IMR-90 (cell line): ENCODE data around the gene ZNF546. TPM values are rescaled to one million over a fixed set of nuclear protein-coding genes. Genes with fewer than 3 reads are reported as not detected.

ENCODE experiments used
- ATAC-seq: fragments of 200-7000 bp; cut with Tn5 transposase; 2 replicates; pipeline ENCODE4 v1.9.1; 2020; ENCODE audit warnings: low read depth, mild to moderate bottlenecking, moderate library complexity
- BruUV-seq: library from RNA; stranded (reverse); fragments of 400-500 nt; replicated peaks from 2 replicates; lab custom pipeline; 2021; lab: Mats Ljungman, UMichigan
- CTCF ChIA-PET: fragments of 300-600 bp; formaldehyde crosslinking; extraction: SDS; loops from one replicate; lab custom pipeline; 2021; ENCODE audit warnings: antibody characterized with exemption; lab: Yijun Ruan, JAX
- POLR2A ChIA-PET: fragments of 300-600 bp; sonication (Branson Sonifier 250); formaldehyde crosslinking; loops from one replicate; lab custom pipeline; 2022; ENCODE audit warnings: antibody characterized with exemption; ENCODE audit not compliant: unreplicated experiment; lab: Charles Lee
- DNase-seq: peaks from one replicate; pipeline ENCODE4 v3.0.0; 2013
- H2AFZ ChIP-seq: replicated peaks from 2 replicates; pipeline ENCODE3; 2013; ENCODE audit warnings: low read length, mild to moderate bottlenecking; ENCODE audit not compliant: poor library complexity
- H2AK5ac ChIP-seq: 2 replicates; pipeline ENCODE4 v1.6.1; 2013; ENCODE audit warnings: low read depth, low read length, inconsistent platforms
- H2AK9ac ChIP-seq: replicated peaks from 2 replicates; pipeline ENCODE3; 2013; ENCODE audit warnings: mild to moderate bottlenecking, low read depth, low read length, moderate library complexity; ENCODE audit not compliant: poor library complexity
- H2BK120ac ChIP-seq: 2 replicates; pipeline ENCODE4 v1.6.1; 2013; ENCODE audit warnings: low read depth, low read length, inconsistent platforms
- H2BK15ac ChIP-seq: 3 replicates; pipeline ENCODE4 v1.6.1; 2013; ENCODE audit warnings: low read depth, low read length, inconsistent platforms
- H2BK20ac ChIP-seq: 2 replicates; pipeline ENCODE4 v1.6.1; 2013; ENCODE audit warnings: low read depth, mild to moderate bottlenecking, inconsistent platforms, low read length, moderate library complexity
- H2BK5ac ChIP-seq: 2 replicates; pipeline ENCODE4 v1.6.1; 2013; ENCODE audit warnings: mild to moderate bottlenecking, low read depth, low read length, inconsistent platforms; ENCODE audit not compliant: poor library complexity, severe bottlenecking
- H3K14ac ChIP-seq: replicated peaks from 2 replicates; pipeline ENCODE4 v1.6.1; 2013; ENCODE audit warnings: low read depth, low read length, inconsistent platforms
- H3K18ac ChIP-seq: 2 replicates; pipeline ENCODE4 v1.6.1; 2013; ENCODE audit warnings: low read depth, low read length, control low read depth
- H3K23ac ChIP-seq: 2 replicates; pipeline ENCODE4 v1.6.1; 2013; ENCODE audit warnings: low read depth, low read length, inconsistent platforms
- H3K27ac ChIP-seq: 2 replicates; pipeline ENCODE4 v1.5.1; 2013; ENCODE audit warnings: mild to moderate bottlenecking, control low read depth, low read length; ENCODE audit not compliant: insufficient read depth
- H3K27me3 ChIP-seq: 2 replicates; pipeline ENCODE4 v1.6.1; 2013; ENCODE audit warnings: low read length; ENCODE audit not compliant: control insufficient read depth, insufficient read depth
- H3K36me3 ChIP-seq: 2 replicates; pipeline ENCODE4 v1.6.1; 2013; ENCODE audit warnings: low read length, mixed read lengths; ENCODE audit not compliant: control insufficient read depth, insufficient read depth
- H3K4ac ChIP-seq: 2 replicates; pipeline ENCODE4 v1.6.1; 2013; ENCODE audit warnings: low read depth, low read length, inconsistent platforms
- H3K4me1 ChIP-seq: 2 replicates; pipeline ENCODE4 v1.6.1; 2013; ENCODE audit warnings: low read length, mixed read lengths; ENCODE audit not compliant: control insufficient read depth, insufficient read depth
- H3K4me2 ChIP-seq: 2 replicates; pipeline ENCODE4 v1.6.1; 2013; ENCODE audit warnings: low read depth, mild to moderate bottlenecking, control low read depth, low read length, moderate library complexity
- H3K4me3 ChIP-seq: 2 replicates; pipeline ENCODE4 v1.5.1; 2013; ENCODE audit warnings: low read depth, mild to moderate bottlenecking, control low read depth, low read length, moderate library complexity; ENCODE audit not compliant: insufficient read depth
- H3K56ac ChIP-seq: 2 replicates; pipeline ENCODE4 v1.6.1; 2013; ENCODE audit warnings: low read length, inconsistent platforms; ENCODE audit not compliant: insufficient read depth; ENCODE audit errors: extremely low read depth
- H3K79me1 ChIP-seq, 2 experiments: 2 replicates each; pipeline ENCODE4 v1.6.1; 2013; ENCODE audit warnings: low read length in 2 of 2, inconsistent platforms in 1 of 2, low read depth in 1 of 2
- H3K9ac ChIP-seq: 2 replicates; pipeline ENCODE4 v1.6.1; 2013; ENCODE audit warnings: low read depth, low read length, control low read depth
- H3K9me1 ChIP-seq: 2 replicates; pipeline ENCODE4 v1.6.1; 2013; ENCODE audit warnings: low read length, inconsistent platforms; ENCODE audit not compliant: insufficient read depth
- H3K9me3 ChIP-seq: 2 replicates; pipeline ENCODE4 v1.6.1; 2013; ENCODE audit warnings: low read length; ENCODE audit not compliant: control insufficient read depth, insufficient read depth
- H4K20me1 ChIP-seq: 2 replicates; pipeline ENCODE4 v1.6.1; 2013; ENCODE audit warnings: low read length, inconsistent platforms; ENCODE audit not compliant: insufficient read depth
- H4K5ac ChIP-seq: 2 replicates; pipeline ENCODE4 v1.6.1; 2013; ENCODE audit warnings: mild to moderate bottlenecking, low read depth, low read length, control low read depth
- H4K8ac ChIP-seq, 2 experiments: 2 replicates each; pipeline ENCODE4 v1.6.1; 2013; ENCODE audit warnings: low read depth in 2 of 2, low read length in 2 of 2, control low read depth in 1 of 2, inconsistent platforms in 1 of 2
- H4K91ac ChIP-seq: 2 replicates; pipeline ENCODE4 v1.6.1; 2013; ENCODE audit warnings: low read depth, low read length, inconsistent platforms; ENCODE audit not compliant: insufficient read depth
- CEBPB ChIP-seq: IDR thresholded peaks from 2 replicates; pipeline ENCODE4 v1.6.1; 2012; ENCODE audit warnings: low read depth, low read length, improper control_type of control experiment
- CHD1 ChIP-seq: IDR thresholded peaks from 2 replicates; pipeline ENCODE4 v1.6.1; 2012; ENCODE audit warnings: low read depth, low read length, improper control_type of control experiment
- WGBS, 2 experiments: methylation state at CpG; one replicate each; pipeline versions ENCODE4 v1.1.5 to v1.1.7; 2013; ENCODE audit warnings: missing lambda C conversion rate in 2 of 2; ENCODE audit not compliant: insufficient read length in 1 of 2; ENCODE audit errors: extremely low coverage in 2 of 2; 5-methylcytosine and 5-hydroxymethylcytosine counted together
- dilution Hi-C: fragments of 300-500 bp; cut with HindIII; formaldehyde crosslinking; loops from one replicate; pipeline ENCODE4 v1.14.3; 2018; ENCODE audit warnings: low sequenced_read_pairs; ENCODE audit not compliant: unreplicated experiment
- in situ Hi-C: fragments of 300-500 bp; cut with MboI; formaldehyde crosslinking; loops from 3 replicates; pipeline ENCODE4 v1.14.3; 2019; ENCODE audit warnings: low sequenced_read_pairs, inconsistent platforms, mixed read lengths
- intact Hi-C: fragments of 100-400 bp; cut with micrococcal nuclease; formaldehyde crosslinking; loops from 2 replicates; pipeline ENCODE4 v1.10.0; 2022
- polyA plus RNA-seq, 3 experiments: library from polyadenylated mRNA; depleted of rRNA; stranded (reverse); fragments of >200 nt; gene quantifications; 2 replicates each; pipeline ENCODE4 v1.2.3, GENCODE V29; 2012; ENCODE audit warnings: low replicate concordance in 1 of 3
- total RNA-seq: library from RNA; depleted of rRNA; stranded (reverse); fragments of >200 nt; gene quantifications from 2 replicates; pipeline ENCODE4 v1.2.3, GENCODE V29; 2012

The ZNF546 gene
- total and polyA plus RNA-seq, 2 of the 4 experiments (the other 2 are of a cell fraction): 1.6 to 6.5 TPM

DNA sequence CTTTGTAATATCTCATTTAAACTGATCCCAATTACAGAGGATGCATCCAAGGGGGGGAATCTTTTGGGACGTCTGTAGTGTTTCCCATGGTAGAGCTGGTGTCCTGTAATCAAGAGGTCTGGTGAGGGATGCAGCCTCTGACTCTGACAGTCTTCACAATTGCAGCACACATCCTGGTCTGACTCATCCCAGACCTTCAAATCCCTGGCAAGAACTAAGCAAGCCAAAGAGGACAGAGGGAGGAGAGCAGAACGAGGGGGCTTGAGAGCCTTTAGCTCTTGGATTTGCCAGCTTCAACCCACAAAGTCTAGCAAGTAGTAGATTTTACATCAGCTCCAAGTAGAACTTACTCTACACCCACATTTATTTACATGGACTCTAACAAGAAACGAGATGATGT, 45.2 kb upstream of the ZNF546 start:
- CTCF ChIA-PET: interaction anchor here (0.7 kb wide), 1 partner anchor 10 kb away, joined by 3 read pairs; no protein-coding TSS in a partner anchor
- Histone ChIP-seq H4K91ac (no peak overlapping the region), H3K14ac (no peak overlapping the region), H3K4me3 (no peak overlapping the region), H3K79me1 (no peaks in the 10 kb centered on the region), H3K18ac (no peak overlapping the region), H3K9me3 (no peaks in the 10 kb centered on the region), H3K9me1 (no peaks in the 10 kb centered on the region), H3K4me2 (no peak overlapping the region), H2AK5ac (no peak overlapping the region), H3K4me1 (no peaks in the 10 kb centered on the region), H4K5ac (no peak overlapping the region), H3K36me3 (no peaks in the 10 kb centered on the region), H2BK5ac (no peak overlapping the region), H2BK15ac (no peak overlapping the region), H3K27me3 (0 out of 2 replicates have a peak, but pooled peaks cover 2% of the 10 kb centered on the region), H3K27ac (no peak overlapping the region), H4K8ac (no peak overlapping the region), H4K20me1 (no peaks in the 10 kb centered on the region), H2AK9ac (no peak overlapping the region), H3K9ac (no peak overlapping the region), H3K56ac (no peak overlapping the region), H2BK120ac (no peak overlapping the region), H2BK20ac (no peak overlapping the region), H2AFZ (no peak overlapping the region), H3K23ac (no peak overlapping the region), H3K4ac (no peak overlapping the region)
- TF ChIP-seq CHD1: no peak
- peak; percentile 43; the same call in 1 of the 2 replicates for TF ChIP-seq CEBPB
- DNase-seq (peak; percentile 61), ATAC-seq (peak; percentile 76)
- dilution Hi-C loops: no loop called here
- no TSS peak for BruUV-seq
- in situ Hi-C loops: no loop called here
- no CpG with 5 or more reads among the region's 3 CpGs for WGBS, 2 experiments
- POLR2A ChIA-PET: no interaction called here
- intact Hi-C loops: no loop called here
